Cortex of kidney (tissue), 1 donor: ENCODE measurements around the gene SH3PXD2A.
"Not testable (repeated sequence)": the region's sequence is repeated elsewhere in the genome, so short reads cannot be mapped to it uniquely, and the experiment has no call there.

Experiments used
- DNase-seq: peaks from one replicate; lab custom pipeline; 2025; lab: John Stamatoyannopoulos, UW

The SH3PXD2A gene

GRCh38 chr10:103832806-103833205 is 22.6 kb downstream of the SH3PXD2A start:
- no peak for DNase-seq

- DNase-seq = no peak
Measured at GRCh38 chr10:103829838-103830465, 25.4 kb downstream of the SH3PXD2A start.

- no peak for DNase-seq
Measured at GRCh38 chr10:103829278-103829677, 26.1 kb downstream of the SH3PXD2A start.

- no peak for DNase-seq
Measured at GRCh38 chr10:103828587-103829197, 26.7 kb downstream of the SH3PXD2A start.

GRCh38 chr10:103828107-103828506 is 27.3 kb downstream of the SH3PXD2A start:
- DNase-seq = no peak

GRCh38 chr10:103826885-103827284 is 28.5 kb downstream of the SH3PXD2A start:
- no peak for DNase-seq

- DNase-seq = no peak
Measured at GRCh38 chr10:103824281-103824680, 31.1 kb downstream of the SH3PXD2A start.

GRCh38 chr10:103823706-103824272 is 31.6 kb downstream of the SH3PXD2A start:
- no peak for DNase-seq

- DNase-seq = no peak
Measured at GRCh38 chr10:103822800-103823199, 32.6 kb downstream of the SH3PXD2A start.

- no peak for DNase-seq
Measured at GRCh38 chr10:103822107-103822716, 33.2 kb downstream of the SH3PXD2A start.

- no peak for DNase-seq
Measured at GRCh38 chr10:103820101-103821062, 35.0 kb downstream of the SH3PXD2A start.

- DNase-seq = no peak
Measured at GRCh38 chr10:103819493-103819892, 35.9 kb downstream of the SH3PXD2A start.

- no peak for DNase-seq
Measured at GRCh38 chr10:103818765-103819374, 36.5 kb downstream of the SH3PXD2A start.

GRCh38 chr10:103818105-103818504 is 37.3 kb downstream of the SH3PXD2A start:
- DNase-seq = no peak

- DNase-seq = no peak
Measured at GRCh38 chr10:103816431-103816830, 38.9 kb downstream of the SH3PXD2A start.

- no peak for DNase-seq
Measured at GRCh38 chr10:103814626-103815370, 40.6 kb downstream of the SH3PXD2A start.

- DNase-seq = no peak
Measured at GRCh38 chr10:103814105-103814504, 41.3 kb downstream of the SH3PXD2A start.

GRCh38 chr10:103813312-103813711 is 42.1 kb downstream of the SH3PXD2A start:
- not testable (repeated sequence) for DNase-seq

GRCh38 chr10:103812432-103812831 is 42.9 kb downstream of the SH3PXD2A start:
- no peak for DNase-seq

- no peak for DNase-seq
Measured at GRCh38 chr10:103812004-103812403, 43.4 kb downstream of the SH3PXD2A start.

- no peak for DNase-seq
Measured at GRCh38 chr10:103811463-103811862, 43.9 kb downstream of the SH3PXD2A start.
